Measurements from ENCODE around the gene HIP1R.
"Not testable (repeated sequence)": the region's sequence is repeated elsewhere in the genome, so short reads cannot be mapped to it uniquely, and the experiment has no call there.

DNA sequence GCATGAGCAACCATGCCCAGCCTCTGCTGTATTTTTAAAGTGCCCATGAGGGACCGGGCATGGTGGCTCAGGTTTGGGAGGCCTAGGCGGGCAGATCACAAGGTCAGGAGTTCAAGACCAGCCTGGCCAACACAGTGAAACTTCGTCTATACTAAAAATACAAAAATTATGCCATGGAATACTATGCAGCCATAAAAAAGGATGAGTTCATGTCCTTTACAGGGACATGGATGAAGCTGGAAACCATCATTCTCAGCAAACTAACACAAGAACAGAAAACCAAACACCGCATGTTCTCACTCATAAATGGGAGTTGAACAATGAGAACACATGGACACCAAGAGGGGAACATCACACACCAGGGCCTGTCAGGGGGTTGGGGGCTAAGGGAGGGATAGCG lies 70.0 kb downstream of the HIP1R start:
- TF ChIP-seq RAD21 (IDR thresholded peaks at IDR 0.05 in 1 of 2, conservative IDR thresholded peaks at IDR 0.05 in 1 of 2; ENCODE audit: low read depth in 2 of 2, low read length in 2 of 2); JUN (IDR thresholded peaks at IDR 0.05; ENCODE audit: low read depth, low read length); YY1 (IDR thresholded peaks at IDR 0.05; ENCODE audit: low read depth, low read length); POLR2A (IDR thresholded peaks at IDR 0.05; ENCODE audit: control extremely low read depth in 1 of 2, low read depth in 2 of 2, low read length in 2 of 2); POLR2AphosphoS5 (IDR thresholded peaks at IDR 0.05; ENCODE audit: low read depth, low read length); EZH2 (IDR thresholded peaks at IDR 0.05; ENCODE audit: low read depth, low read length, severe bottlenecking); CREB1 (IDR thresholded peaks at IDR 0.05); PHF8 (conservative IDR thresholded peaks at IDR 0.05; ENCODE audit: low read depth, low read length); TBP (IDR thresholded peaks at IDR 0.05; ENCODE audit: low read depth, low read length); ZNF274 (IDR thresholded peaks at IDR 0.05; ENCODE audit: borderline replicate concordance, extremely low read depth, low read length); HDAC2 (IDR thresholded peaks at IDR 0.05; ENCODE audit: borderline replicate concordance in 1 of 2, low read depth in 2 of 2, low read length in 2 of 2): not testable (repeated sequence)
- TF ChIP-seq, protein P1, sequence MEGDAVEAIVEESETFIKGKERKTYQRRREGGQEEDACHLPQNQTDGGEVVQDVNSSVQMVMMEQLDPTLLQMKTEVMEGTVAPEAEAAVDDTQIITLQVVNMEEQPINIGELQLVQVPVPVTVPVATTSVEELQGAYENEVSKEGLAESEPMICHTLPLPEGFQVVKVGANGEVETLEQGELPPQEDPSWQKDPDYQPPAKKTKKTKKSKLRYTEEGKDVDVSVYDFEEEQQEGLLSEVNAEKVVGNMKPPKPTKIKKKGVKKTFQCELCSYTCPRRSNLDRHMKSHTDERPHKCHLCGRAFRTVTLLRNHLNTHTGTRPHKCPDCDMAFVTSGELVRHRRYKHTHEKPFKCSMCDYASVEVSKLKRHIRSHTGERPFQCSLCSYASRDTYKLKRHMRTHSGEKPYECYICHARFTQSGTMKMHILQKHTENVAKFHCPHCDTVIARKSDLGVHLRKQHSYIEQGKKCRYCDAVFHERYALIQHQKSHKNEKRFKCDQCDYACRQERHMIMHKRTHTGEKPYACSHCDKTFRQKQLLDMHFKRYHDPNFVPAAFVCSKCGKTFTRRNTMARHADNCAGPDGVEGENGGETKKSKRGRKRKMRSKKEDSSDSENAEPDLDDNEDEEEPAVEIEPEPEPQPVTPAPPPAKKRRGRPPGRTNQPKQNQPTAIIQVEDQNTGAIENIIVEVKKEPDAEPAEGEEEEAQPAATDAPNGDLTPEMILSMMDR (IDR thresholded peaks at IDR 0.05; ENCODE audit: control extremely low read depth in 1 of 3, insufficient read depth in 1 of 3, low read depth in 1 of 3, low read length in 3 of 3), result not testable (repeated sequence)
- TF ChIP-seq, protein P2, sequence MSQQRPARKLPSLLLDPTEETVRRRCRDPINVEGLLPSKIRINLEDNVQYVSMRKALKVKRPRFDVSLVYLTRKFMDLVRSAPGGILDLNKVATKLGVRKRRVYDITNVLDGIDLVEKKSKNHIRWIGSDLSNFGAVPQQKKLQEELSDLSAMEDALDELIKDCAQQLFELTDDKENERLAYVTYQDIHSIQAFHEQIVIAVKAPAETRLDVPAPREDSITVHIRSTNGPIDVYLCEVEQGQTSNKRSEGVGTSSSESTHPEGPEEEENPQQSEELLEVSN (IDR thresholded peaks at IDR 0.05), result not testable (repeated sequence)
